ENCODE measurements around the gene ME3.

ME3 gene

DNA sequence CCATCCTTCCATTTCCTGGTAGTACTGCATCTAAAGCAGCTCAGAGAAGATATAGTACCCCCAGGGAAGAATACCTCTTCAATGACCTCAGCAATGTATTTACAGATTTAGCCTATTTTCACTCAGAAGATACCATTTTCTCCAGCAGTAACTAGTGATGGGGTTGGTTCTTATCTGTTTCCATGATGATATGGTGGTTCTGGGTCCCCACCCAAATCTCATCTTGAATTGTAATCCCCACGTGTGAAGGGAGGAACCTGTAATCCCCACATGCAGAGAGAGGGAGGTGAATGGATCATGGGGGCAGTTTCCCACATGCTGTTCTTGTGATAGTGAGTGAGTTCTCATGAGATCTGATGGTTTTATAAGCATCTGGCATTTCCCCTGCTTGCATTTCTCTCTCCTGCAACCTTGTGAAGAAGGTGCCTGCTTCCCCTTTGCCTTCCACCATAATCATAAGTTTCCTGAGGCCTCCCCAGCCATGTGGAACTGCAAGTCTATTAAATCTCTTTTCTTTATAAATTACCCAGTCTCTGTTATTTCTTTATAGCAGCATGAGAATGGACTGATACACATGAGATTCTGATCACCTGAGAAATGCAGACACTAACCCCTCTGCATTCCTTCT is 158.6 kb downstream of the ME3 start:
- no peak for TF ChIP-seq ZNF274 (IDR thresholded peaks at IDR 0.05; ENCODE audit: low read depth, low read length)

DNA sequence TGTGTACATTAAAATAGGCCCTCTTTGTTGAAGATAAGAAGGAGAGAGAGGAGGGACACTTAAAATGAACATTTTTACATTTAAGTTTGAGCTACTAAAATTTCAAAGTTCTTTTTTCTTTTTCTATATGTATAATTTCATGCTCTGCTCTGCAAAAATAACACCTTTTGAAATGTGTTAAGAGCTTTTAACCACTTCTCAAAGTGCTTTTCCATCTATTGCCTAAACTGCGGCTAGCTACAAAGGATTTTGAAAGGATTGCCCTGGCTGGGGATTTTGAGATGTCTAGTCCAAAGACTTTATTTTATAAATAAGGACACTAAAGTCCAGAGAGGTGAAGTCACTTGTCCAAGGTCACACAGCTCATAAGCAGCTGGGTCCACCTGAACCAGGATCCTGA is 159.3 kb downstream of the ME3 start:
- no peak for TF ChIP-seq ZNF274 (IDR thresholded peaks at IDR 0.05; ENCODE audit: low read depth, low read length)
- no peak overlapping the region for H3K4me3 ChIP-seq (ENCODE audit: low read length)

More for the DNA sequence above, 158.6 kb downstream of the ME3 start:
- no peak overlapping the region for H3K4me3 ChIP-seq (ENCODE audit: low read length)

DNA sequence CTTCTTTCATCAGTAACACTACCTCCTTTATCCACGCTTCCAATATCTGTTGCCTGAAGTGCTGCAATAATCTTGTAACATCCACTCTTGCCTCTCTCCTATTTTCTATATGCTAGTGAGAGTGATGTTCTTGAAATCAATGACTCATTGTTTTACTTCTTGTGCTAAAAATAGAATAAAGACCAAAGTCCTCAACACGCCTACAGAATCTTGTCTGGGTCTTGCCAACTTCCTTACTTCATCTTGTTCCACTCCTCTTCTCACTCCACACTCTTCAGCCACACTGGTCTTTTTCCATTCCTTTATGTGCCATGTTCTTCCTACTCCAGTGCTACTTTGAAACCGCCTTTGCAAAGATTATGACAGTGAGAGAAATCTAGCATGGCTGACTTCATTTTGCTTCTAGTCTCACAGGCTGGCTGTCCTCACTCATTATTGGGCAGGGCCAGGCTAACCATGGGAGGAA is 161.3 kb downstream of the ME3 start:
- H3K4me3 ChIP-seq (ENCODE audit: low read length), result no peak overlapping the region

DNA sequence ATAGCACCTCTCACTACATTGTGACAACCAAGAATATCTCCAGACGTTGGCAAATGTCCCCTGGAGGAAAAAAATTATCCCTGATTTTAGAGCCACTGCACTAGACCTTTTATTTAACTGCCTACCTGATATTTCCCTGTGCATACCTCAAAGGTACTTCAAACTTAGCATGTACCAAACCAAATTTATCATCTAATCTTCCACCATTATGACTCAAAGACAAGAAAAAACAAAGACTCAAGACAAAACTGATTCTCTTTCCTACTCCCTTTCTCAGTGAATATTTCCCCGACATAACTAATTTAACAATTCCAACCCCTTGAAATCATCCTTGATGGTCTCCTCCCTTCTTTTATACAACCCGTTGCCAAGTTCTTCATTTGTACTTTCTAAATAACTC is 161.7 kb downstream of the ME3 start:
- no peak for TF ChIP-seq ZNF274 (IDR thresholded peaks at IDR 0.05; ENCODE audit: low read depth, low read length)
- no peak overlapping the region for H3K4me3 ChIP-seq (ENCODE audit: low read length)

More for the DNA sequence above, 161.3 kb downstream of the ME3 start:
- TF ChIP-seq ZNF274 (IDR thresholded peaks at IDR 0.05; ENCODE audit: low read depth, low read length), result no peak

DNA sequence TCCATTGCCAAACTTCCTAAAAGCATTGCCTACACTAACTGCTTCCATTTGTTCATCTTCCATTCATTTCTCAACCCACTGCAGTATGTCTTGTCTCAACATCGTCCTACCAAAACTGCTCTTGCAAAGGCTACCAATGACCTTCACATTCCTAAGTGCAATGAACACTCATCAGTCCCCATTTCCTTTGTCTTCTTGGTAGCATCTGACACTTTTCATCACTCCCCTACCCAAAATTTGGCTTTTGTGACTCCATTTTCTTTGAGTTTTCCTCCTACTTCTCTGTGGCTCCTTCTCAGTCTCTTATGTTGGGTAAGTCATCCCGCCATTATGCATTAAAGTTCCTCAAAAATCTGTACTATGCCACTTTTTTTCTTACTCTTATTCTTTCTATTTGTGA is 162.3 kb downstream of the ME3 start:
- no peak overlapping the region for H3K4me3 ChIP-seq (ENCODE audit: low read length)
- TF ChIP-seq ZNF274 (IDR thresholded peaks at IDR 0.05; ENCODE audit: low read depth, low read length), result no peak

DNA sequence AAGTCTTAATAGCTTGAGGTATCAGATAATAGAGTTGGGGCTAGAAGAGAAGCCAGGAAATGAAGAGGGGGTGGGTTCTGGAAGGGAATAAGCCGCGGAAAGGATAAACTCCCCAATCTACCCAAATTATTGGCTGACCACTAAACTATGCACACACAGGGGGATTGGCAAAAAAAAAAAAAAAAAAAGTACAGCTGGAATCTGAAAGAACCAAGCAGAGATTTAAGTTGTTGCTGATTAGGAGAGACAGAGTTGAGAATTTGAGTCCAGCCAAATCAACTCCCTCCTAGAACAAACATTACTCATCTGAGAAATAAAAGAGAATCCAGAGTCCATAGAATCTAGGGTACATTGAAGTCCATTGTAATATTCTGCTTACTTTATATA is 162.8 kb downstream of the ME3 start:
- TF ChIP-seq ZNF274 (IDR thresholded peaks at IDR 0.05; ENCODE audit: low read depth, low read length), result no peak
- no peak overlapping the region for H3K4me3 ChIP-seq (ENCODE audit: low read length)

DNA sequence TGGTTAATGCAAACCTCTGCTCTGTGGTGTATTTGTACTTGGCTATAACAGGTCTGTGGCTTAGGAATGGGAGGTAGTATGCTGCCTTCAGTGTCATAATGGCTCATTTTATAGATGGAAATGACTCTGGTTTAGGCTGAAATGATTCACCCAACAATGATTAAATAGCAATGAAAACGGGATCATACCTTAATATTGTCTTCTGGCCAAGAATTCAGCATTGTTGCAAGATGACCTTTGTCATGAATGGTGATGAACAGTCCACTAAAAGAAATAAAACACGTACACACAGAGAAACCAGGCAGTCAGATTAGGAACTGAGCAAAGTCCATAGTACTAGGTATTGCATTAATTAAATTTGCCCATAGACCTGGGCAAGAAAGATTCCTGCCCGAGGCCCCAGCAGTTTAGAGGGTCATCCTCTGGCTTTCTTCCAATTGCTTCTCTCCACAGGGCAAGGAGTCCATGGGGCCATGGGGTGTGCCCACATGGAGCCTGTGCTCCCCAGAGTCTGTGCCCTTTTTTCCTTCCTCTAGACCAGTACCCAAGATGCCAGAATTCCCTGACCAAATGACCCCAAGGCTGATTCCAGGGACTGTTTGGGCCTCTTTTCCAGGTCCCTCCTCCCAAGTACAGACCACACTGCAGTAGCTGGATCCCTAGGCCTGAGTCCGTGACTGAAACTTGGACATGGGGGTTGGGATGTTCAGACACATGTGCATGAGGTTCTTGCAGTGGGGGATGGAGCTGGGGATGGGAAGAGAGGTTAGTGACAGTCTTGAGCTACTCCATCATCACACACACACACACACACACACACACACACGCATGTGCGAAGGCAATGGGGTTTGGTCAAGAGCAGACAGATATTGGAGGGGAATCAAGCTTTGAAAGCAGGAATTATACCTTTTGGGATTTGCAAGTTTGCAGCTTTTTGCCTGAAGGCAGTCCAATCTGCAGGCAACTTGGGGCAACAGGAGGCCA is 163.5 kb downstream of the ME3 start:
- no peak for TF ChIP-seq ZNF274 (IDR thresholded peaks at IDR 0.05; ENCODE audit: low read depth, low read length)
- H3K4me3 ChIP-seq (ENCODE audit: low read length), result no peak overlapping the region

DNA sequence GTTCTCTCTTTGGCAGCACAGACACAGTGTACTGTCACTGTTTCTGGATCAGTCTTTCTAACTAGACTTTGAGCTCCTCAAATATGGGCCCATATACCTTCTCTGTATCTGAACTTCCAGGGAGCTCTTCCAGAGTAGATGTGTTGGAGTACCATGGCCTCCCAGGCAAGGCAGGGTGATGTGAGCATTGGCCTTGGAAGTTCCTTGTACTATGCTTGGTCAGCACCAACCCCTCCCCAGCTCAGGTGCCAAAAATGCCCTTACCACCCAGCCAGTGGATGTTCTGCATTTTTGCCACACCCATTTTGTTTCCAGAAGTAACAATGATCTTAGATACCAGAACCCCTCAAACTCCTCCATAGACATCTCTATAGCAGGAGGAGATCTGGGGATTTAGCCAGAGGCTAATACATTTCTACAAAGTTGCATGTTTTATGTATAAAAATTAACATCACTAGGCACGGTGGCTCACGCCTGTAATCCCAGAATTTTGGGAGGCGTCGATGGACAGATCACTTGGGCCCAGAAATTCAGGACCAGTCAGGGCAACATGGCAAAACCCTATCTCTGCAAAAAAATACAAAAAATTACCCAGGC is 165.1 kb downstream of the ME3 start:
- TF ChIP-seq ZNF274 (IDR thresholded peaks at IDR 0.05; ENCODE audit: low read depth, low read length), result no peak

DNA sequence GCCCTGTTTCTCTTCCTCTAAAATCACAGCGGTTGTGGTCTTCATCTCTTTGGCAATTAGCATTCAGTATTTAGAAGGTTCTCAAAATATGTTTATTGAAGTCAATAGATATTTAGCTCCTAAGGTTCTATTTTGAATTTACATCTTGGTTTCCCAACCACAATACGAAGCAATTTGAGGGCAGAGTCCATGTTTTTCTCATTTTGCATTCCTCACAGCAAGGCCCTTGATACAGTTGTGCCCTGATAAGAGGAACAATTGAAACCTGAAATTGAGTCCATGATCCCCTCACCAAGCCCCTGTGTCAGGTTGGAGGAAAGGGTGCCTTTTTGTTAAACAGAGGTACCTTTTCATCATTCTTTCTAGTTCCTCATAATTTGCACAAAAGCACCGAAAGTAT is 166.2 kb downstream of the ME3 start:
- H3K4me3 ChIP-seq (ENCODE audit: low read length), result no peak overlapping the region
- no peak for TF ChIP-seq ZNF274 (IDR thresholded peaks at IDR 0.05; ENCODE audit: low read depth, low read length)

More for the DNA sequence above, 165.1 kb downstream of the ME3 start:
- H3K4me3 ChIP-seq (ENCODE audit: low read length), result no peak overlapping the region

DNA sequence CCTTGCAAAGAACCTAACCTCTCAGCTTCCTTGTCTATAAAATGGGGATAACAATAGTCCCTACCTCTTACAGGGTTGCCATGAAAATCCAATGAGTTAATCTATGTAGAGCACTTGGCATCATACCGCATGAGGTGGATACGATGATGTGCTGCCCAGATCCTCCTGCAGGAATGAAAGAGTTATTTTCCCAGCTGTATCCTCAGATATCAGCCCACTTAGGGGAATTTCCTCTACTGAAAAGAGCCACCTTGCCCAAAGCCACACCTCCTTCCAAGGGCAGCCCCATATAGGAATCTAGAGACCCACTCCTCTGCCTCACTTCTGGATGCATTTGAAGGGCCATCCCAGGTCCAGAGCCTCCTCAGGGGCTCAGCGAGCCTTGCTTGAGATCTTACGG is 169.3 kb downstream of the ME3 start:
- H3K4me3 ChIP-seq (ENCODE audit: low read length), result no peak overlapping the region
- TF ChIP-seq ZNF274 (IDR thresholded peaks at IDR 0.05; ENCODE audit: low read depth, low read length), result no peak

DNA sequence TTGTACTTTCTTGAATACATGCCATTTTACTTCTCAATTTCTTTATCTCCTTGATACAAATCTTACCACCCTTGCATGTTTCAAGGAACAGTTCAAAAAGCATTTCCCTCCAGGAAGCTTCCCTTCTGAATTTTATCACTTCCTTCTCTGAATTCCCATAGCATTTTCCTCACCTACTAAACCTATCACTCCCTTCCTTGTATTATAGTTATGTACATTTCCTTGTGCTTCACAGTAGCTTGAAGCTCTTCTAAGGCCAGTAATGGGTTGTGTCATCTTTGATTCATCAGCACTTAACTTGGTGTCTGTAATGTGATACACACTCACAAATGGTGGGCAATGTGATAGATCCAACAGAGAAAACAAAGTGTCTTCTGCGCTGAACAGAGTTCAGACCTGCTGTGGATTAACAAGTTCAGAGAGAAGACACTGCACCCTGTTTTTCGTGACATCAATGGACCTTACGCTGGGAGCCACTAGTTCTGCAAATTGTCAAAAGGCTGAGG is 170.2 kb downstream of the ME3 start:
- TF ChIP-seq ZNF274 (IDR thresholded peaks at IDR 0.05; ENCODE audit: low read depth, low read length), result no peak
- H3K4me3 ChIP-seq (ENCODE audit: low read length), result no peak overlapping the region

DNA sequence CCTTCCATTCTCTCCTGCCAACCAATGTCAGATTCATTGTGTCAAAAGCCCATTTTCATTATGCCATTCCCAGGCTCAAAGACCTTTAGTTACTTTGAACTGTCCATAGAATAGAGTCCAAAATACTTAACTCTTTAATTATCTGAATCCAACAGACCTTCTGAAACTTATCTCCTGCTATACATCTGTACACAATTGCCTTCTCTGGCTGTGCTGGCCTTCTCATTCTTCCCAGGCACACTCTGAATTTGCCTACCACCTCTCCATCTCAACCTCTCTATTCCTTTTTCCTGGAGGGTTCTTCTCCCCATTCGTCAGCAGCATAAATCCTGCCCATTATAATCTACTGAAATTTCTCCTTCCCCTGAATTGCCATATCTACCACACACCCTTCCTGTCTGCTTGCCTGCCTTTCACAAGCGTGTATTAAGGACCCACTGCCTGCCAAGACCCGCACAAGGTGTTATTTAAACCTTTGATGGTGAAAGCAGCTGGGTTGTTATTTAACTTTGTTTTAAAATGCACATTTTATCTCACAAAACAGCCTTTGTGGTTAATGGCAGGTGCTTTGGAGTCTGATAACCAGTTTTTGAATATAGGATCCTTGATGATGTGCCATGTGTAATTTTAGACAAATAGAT is 171.8 kb downstream of the ME3 start:
- TF ChIP-seq ZNF274 (IDR thresholded peaks at IDR 0.05; ENCODE audit: low read depth, low read length), result no peak
- H3K4me3 ChIP-seq (ENCODE audit: low read length), result no peak overlapping the region

DNA sequence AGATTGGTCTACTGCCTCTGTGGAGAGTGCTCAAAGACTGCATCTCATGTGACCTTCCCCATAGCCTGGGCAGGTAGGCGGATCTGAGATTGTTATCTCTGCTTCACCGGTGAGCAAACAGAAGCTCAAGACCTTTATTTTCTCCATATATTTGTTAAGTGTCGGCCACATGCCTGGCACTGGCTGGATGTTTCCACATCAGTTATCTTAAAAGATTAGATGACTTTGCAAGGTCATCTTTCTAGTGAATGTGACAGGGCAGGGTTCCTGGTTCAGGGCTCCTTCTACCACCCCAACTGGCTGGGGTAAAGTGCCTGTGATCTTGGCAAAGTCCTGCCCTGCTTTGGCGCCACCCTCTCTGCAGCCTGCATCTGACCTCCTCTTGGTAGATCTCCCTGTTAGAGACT is 172.7 kb downstream of the ME3 start:
- H3K4me3 ChIP-seq (ENCODE audit: low read length), result no peak overlapping the region
- TF ChIP-seq ZNF274 (IDR thresholded peaks at IDR 0.05; ENCODE audit: low read depth, low read length), result no peak

DNA sequence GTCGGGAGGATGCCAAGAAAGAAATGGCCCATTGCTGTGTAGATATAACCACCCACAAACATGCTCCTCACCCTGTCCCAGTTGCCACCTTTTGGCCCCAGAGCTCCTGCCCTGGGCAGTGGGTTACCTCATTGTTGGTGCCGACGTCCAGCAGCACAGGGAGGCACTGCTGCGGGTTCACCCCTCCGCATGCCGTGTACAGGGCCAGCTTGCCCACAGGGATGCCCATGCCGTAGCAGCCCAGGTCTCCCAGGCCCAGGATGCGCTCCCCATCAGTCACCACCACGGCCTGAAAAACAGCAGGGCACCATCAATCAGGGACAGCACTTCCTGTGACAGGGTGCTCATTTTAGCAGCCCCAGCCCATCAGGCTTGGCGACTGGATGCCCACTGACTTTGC is 174.6 kb downstream of the ME3 start:
- H3K4me3 ChIP-seq (ENCODE audit: low read length), result no peak overlapping the region
- TF ChIP-seq ZNF274 (IDR thresholded peaks at IDR 0.05; ENCODE audit: low read depth, low read length), result no peak
